ENCODE results near the gene PDGFB.
A peak's percentile ranks its signal among the peaks of the same experiment; 100 is the strongest.

Gene PDGFB

DNA sequence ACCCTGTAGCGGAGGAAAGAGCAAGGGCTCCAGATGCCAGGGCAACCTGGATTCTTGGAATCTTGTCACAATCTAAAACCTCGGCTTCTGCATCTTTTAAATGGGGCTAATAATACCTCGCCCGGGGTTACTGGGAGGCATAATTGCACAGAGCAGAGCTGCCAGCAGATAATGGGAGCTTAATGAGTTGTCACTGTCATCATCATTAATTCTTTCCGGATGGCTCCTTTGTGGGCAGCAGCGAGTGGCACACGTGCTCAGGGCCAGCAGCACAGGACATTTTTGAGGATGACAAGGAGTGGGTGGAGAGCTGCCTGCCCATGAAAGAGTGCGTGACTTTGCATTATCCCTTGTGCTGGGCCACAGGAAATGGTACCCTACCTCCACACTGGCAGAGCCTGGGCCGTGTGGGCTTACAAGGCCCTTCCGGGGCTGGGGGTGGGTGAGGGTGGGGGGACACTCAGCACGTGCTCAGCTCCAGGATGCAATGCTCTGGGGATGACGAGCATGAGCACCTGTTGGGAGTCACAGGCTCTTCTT, 5.7 kb downstream of the PDGFB start:
- DNase-seq: no peak

DNA sequence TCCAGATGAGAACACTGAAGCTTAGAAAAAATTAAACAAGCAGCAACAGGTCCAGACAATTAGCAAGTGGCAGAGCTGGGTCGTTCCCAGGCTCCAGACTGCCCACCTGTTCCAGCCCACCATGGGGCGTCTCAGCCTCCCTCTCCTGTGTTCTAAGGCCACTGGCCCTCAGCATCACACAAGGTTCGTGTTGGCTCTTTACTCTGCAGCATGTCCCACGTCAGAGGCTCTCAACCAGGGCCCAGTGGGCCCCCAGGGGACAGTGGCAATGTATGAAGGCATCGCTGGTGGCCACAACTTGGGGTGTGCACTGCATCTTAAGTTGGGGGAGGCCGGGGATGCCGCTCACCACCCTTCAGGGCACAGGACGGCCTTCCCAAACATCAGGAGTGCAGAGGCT, 6.2 kb downstream of the PDGFB start:
- no peak for DNase-seq

DNA sequence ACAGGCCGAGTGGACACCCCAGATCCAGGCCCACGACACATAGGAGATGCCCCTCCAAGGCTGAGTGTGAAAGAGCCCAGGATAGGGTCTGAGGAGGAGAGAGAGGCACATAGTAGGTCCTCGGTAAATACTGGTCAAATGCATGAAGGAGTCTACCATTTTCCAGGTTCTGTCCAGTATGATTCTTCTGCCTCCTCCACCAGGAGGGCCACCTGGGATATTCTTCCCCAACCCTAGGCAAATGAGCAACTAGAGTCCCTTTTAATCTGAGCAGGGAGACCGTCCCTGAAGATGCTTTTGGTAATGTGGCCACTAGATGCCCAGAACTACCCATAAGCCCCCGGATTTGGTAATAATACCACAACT, 6.7 kb downstream of the PDGFB start:
- no peak for DNase-seq

DNA sequence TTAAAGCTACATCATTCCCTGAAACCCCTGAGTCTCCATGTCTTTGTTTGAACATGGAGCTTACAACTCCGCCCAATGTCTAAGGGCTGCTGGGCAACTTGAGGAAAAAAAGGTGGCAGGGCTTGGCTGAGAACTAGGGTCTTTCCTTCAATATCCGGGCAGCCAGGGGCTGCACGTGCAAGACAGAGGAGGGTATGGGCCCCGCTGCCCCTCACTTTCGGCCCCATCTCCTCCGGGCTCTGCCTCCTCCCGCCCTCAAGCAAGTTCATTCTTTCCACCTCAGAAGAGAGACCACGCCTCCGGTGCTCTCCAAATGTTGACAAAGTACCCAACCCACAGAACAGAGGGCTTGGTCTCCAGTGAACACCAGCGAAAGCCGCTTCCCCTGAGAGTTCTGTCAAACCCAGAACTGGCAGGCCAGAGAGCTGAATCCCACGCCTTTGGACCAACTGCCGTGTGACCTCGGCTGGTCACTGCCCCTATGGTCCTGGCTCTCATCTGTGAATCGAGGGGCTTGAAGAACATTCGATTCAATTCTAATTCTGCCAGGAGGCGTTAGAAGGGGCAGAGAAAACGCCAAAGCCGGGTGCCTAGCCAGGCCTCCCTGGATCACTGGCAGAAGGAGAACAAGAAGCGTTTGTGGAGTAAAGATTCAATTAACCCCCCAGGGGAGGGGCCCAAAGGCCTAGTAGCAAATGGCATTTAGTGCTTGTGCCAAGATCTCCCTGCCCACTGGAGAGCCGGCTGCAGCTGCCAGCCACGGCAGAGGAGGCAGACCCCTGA, 7.3 kb downstream of the PDGFB start:
- DNase-seq: peak; percentile 23

DNA sequence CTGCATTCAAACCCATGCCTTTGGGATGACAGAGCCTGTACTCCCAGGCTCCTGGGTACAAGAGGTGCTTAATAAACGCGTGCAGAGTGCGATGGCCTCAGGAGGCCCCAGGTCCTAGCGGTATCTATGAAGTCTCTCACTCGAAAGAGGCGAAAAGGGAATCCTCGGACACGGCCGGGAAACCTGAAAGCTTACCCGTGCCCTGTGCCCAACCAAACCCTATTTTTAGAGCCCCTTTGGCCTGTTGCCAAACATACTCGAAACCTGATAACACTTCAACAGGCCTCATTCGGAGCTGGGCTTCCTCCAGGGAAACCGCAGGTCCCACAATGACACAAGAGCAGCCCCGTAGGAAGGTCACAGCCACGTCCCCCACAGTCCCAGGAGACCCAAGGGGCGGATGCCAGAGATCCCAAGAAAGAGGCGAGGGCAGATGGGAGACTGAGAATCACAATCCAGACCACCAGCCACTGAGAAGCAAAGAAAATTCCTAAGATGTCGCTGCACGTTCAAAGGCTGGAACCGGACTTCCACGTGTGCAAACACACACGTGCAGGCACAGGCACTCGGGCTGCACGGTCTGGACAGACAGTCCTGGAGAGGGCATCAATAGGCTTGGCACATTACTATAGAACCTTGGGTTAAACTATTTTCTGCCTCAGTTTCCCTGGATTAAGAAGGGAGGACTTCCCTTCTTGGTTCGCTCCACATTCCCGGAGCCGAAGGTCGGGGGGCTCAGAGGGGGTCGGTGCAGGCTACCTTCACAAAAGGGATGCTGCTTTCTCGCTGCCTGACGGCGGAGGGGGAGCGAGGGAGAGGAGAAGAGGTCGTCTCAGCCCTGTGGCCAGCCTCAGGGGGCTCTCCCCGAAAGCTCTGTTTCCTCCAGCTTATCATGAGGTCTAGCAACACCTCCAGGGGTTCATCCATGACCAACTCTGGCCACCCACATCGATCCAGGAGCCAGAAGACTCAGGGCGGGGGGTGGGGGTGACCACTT, 8.2 kb downstream of the PDGFB start:
- no peak for DNase-seq

DNA sequence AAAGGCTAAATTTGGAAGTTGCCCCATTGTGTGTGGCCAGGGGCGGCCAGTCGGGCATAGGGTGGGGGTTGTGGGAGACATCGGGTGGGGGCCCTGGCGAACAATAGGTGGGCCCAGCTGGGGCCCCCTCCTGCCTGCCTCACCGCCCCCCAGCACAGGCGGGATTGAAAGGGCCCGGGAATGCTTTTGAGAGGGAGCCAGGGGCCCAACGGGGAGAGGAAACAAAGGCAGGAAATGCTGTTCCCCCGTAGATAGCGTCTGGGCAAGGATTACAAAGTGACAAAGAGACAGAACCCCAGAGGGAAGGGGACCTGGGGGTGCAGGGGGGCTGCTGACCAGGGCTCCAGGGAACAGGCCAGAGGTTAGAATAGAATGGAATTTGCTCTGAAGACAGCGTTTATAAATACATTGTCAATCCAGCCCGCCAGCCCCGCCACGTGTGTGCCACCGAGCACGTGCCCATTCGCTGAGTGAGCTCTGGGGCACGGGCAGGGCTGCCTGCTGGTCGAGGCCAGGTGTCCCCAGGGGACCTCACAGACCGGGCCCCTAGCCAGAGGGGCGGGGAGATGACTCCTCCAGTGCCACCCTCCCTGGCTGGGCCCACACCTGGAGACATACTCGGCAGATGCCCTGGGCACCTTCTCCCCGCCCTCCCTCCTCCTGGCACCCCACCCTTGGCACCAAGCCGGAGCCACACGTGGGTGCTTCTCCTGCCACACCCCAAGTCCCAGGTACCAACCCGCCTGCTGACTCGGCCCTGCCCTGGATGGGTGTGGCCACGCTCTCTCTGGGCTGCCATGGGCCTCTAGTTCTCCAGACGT, 9.7 kb downstream of the PDGFB start:
- DNase-seq: no peak

DNA sequence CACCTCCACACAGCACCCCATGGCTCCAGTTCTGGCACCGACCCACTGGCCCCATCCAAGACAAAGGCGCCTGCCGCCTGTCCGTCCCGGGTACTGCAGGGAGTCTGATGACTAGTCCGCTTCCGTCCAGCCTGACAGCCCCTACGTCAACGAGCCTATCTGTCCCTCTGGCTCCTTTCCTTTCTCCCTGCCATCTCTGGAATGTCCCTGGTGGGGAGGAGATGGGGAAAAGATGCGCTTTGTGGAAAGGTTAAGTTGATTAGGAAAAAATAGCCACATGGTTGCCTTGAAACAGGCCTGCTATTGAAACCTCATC, 10.4 kb downstream of the PDGFB start:
- no peak for DNase-seq

DNA sequence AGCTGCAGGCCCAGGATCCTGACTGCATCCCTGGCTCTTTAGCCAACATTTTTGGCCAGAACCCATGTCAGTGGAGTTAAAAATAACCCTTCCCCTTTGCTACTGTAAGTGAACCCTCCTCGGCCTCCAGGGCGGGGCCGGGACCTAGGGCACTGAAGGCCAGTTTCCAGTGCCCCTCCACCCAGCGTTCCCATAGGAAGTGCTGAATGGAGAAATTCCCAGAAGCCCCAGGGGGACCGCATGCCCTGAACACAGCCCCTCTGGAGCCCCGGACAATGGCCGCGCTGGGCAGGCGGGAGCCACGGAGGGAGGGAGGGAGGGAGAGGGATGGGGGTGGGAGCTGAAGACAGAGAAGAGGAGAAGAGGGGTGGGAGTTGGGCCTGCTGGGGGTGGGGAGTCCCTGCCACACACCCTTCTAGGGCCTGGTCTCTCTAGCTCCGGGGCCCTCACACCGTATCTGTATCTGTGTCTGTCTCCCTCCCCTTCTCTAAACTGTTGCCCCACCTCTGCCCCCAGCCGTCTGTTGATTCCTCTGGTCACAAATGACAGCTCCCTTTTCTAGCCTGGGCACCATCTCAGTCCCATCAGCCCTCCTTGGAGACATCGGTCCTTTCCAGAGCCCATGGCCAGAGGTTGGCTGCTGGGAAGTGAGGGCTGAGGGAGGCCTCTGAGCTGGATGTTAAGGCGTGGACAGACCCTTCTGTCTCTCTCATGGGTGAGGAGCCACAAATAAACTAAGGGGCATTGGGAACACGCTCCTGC, 10.9 kb downstream of the PDGFB start:
- no peak for DNase-seq

DNA sequence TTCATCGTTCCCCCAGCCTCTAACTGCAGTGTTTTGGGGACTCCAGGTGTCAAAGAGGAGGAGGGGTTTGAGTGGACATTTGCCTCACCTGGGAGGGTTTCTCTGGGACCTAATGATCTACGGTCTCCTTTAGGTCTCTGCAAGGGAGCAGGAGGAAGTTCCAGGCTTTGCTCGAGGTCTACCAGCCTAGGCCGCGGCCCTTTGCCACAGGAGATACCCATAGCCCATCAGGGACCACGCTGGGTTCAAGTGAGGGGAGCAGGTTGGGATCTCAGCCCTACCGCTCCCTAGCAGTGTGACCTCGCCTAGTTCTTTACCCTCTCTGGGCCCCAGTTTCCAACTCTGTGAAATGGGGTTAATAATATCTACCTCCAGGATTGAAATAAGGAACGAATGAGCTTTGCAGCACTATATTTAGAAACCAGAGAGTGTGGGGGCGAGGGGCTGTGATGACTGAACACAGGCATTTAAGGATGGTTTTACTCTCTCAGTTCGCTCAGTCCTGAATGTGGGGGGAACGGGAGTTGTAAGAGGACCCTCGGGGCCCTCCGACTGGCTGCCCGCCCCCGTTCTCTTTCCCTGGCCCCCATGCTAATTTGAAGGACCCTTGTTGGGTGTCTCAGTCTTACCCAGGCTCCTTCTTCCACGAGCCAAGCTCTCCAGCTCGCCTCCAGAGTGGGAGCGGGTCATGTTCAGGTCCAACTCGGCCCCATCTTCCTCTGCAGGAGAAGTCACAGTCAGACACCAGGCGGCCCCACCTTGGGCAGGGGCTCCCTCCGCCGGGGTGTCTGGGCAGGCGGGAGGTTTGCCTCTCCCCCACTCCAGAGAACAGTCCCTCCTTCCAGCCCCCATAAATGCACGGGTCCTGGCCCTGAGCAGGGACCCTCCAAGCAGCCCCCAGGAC, 11.7 kb downstream of the PDGFB start:
- no peak for DNase-seq

DNA sequence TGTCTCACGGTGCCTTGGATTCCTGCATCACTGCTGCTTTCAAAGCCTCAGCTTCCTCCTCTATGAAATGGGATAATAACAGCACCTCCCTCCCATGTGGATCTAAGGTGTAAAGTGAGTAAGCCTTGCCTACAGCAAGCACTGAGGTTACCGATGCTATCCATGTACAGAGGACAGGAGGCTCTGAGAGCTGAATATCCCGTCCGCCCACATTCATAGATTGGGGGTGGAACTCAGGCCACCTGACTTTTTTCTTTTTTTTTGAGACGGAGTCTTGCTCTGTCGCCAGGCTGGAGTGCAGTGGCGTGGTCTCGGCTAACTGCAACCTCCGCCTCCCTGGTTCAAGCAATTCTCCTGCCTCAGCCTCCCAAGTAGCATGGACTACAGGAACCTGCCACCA, 12.5 kb downstream of the PDGFB start:
- DNase-seq: no peak

DNA sequence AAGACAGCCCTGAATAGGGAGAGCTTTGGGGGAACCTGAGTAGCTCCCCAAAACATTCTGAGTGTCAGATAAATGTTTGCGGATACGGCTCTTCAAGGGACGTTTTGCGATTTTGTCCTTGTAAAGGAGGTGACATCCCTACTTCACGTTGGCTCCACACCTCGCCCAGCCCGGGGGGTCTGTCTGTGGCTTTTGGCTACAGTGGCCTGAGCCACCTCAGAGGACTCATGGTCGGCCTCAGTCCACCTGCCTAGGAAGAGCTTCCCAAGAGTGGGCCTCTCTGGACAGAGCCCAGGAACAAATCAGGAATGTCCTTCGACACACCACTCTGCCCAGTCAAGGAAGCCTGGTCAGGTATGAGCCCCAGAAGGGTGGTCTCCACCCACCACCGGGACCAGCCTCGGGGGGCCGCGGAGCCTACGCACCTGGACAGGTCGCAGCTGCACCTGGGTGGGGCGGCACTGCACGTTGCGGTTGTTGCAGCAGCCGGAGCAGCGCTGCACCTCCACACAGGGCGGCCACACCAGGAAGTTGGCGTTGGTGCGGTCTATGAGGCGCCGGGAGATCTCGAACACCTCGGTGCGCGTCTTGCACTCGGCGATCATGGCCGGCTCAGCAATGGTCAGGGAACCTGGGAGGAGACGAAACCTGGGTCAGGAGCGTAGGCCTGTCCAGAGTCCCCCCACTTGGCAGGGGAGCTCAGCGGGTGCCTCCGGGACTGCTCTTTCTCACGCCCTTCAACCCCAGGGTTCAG, 13.4 kb downstream of the PDGFB start:
- DNase-seq: no peak

DNA sequence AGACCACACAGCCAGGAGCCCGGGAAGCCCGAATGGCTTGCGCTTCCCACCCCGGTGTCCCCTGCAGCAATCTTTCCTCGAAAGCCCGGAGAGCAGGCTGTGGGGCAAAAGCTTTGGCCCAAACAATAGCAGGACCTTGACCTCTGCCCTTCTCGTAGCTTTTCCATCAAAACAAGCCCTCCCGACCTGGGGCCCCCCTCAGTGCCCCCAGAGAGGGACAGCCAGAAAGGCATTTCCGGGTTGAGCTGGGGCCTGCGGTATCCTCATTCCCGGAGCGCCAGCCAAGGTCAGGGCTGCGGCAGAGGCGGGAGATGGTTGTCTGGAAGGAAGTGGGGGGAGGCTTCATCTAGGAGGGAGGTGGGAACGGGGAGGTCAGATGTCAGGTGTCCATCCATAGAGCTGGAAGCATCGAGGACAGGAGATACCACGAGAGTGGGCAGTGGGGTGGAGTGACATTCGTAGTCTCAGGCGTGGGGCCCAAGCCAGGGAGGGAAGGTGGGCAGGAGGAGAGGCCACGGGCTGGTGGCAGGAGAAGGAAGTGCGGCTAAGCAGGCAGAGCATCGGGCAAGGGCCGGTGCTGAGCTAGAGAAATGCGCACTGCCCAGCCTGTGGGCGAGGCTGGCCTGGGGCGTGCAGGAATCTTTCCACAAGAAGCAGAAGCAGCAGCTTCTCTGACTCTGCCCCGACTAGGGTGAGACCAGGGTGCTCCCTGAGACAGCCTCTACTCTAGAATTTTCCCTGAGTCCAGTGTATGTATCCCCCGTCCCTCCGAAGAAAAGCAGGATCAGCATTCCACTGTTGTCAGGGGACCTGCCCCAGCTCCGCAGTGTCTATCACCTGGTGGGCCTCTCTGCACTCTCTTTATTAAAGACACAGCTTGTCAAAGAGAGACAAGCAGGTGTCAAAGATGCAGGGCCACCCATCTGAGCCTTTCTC, 14.3 kb downstream of the PDGFB start:
- no peak for DNase-seq

DNA sequence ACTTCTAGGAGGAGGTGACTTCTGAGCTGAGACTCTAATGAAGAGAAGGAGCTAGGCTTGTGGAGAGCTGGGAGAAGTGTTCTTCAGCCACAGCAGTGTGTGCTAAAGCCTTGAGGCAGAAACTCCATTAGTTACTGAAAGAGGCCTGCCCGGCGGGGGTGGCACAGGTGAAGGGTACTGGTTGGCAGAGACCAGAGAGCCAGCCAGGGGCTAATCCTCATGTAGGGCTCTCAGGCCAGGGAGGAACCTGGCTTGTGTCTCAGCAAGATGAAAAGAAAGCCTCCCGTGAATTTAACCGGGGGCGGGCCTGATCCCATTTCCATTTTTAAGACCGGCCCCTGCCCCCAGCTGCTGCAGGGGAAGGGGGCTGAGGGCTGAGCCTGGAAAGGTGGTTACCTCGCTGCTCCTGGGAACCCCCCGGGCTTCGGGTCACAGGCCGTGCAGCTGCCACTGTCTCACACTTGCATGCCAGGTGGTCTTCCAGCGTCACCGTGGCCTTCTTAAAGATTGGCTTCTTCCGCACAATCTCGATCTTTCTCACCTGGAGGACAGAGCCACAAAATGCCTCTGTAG, 15.0 kb downstream of the PDGFB start:
- DNase-seq: no peak

DNA sequence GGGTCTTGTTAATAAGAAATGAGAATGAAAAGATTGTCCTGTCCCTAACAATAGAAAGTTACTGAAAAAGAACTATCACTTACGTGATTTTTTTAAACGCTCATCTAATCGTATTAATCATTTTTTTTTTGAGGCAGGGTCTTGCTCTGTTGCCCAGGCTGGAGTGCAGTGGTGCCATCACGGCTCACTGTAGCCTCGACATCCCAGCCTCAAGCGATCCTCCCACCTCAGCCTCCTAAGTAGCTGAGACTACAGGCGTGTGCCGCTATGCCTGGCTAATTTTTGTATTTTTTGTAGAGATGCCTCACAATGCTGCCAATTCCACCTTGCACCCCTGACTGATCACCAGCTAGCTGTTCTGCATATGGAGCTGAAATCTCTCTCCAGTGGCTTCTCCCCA, 15.7 kb downstream of the PDGFB start:
- no peak for DNase-seq

DNA sequence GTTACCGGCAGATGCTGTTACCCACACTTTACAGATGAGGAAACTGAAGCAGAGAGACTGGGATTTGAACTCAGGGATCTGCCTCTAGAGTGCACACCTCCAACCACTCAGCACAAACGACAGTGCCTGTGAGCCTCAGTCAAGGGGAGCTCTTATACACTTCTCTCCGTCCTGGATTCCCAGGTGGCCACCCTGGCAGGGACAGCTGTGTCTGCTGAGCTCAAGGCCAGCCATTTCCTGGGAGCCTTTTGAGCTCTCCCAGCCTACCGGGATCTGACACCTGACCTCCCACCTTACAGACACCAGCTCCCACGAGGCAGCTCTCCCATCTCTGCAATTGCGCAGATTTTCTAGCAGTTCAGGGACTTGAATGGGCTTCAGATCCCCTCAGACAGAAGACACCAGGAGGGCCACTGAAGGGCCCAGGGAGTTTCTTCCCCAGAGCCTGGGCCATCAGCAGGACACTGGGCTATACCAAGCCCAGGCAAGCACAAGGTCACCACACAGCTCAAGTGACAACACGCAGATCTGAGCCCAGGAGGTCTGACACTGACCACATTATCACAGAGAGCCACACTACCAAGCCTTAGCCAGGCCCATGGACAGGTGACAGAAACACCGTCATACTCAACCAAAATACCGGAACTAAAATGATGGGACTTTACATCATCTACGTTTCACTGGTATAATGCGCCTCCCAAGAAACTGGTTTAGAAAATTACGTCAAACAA, 17.1 kb downstream of the PDGFB start:
- DNase-seq: no peak

DNA sequence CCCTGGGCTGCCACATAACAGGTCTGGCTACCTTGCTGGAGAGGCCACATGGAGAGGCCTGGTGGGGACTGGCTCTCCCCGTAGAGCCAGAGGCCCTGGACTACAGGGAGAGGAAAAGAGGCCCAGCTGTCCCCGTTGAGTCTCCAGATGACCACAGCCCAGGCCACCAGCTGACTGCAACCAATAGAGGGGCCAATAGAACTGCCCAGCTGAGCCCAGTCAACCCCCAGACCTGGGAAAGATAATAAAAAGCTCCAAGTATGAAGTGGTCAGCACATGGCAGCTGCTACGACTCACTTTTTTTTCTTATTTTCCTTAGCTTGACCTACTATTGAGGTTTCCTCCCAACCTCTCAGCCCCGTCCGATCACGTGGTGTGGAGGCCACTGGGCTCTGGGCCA, 18.4 kb downstream of the PDGFB start:
- no peak for DNase-seq

DNA sequence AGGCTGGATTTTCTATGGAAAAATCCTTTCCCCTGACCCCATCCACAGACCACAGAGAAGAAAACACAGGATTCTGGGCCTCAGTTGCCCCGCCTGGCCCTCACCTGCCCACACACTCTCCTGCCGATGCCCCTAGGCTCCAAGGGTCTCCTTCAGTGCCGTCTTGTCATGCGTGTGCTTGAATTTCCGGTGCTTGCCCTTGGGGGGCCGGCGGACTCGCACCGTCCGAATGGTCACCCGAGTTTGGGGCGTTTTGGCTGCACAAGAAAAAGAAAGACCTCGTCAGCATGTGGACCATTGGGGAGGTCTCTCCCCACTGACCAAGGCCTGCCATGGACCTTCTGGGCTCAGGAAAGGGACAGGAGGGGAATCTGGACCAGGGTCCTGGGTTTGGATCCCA, 19.2 kb downstream of the PDGFB start:
- DNase-seq: no peak

DNA sequence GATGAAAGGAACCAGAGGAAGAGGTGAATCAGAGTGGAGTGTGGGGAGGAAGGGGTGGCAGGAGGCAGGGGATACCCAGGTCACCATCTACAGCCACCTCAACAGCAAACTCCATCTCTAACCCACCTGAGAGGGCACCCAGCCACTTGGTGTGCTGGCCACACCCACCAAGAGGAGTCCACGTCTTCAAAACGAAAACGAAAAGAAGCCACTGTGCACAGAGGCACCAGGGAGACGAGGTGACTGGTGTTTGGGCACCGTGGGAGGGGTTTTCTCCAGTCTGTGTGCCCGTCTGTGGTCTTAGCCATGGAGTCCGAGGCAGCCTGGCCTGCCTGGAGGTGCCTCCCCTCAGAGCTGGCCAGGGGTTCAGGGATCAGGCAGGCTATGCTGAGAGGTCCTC, 20.2 kb downstream of the PDGFB start:
- no peak for DNase-seq
